Stimulated activated CD4-positive, alpha-beta T cell treated with anti-CD3 and anti-CD28 coated beads, Interleukin-4, amount 100 ng/mL, for 1 hour (primary cell): ENCODE data around the gene LPCAT3.

Source experiments
- DNase-seq: peaks from one replicate; pipeline ENCODE4 v3.0.0-alpha.2; 2020

Gene LPCAT3

DNA sequence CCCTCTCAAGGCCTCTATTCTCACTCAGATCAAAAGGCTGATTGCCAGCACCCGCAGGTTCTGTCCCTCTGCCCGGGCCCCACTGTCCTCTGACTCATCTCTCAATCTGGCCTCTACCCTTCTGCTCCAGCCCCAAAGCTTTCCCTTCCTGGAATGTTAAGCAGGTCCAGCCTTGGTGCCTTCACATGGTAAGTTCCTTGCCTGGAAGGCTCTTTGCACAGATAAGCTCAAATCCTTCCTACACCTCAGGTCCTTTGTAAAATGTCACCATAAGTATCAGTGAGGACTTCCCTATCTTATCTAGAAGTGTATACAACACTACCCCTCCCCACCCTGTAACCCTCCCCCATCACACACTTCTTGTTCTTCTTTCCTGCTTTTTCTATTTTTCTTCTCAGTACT, 22.2 kb downstream of the LPCAT3 start:
- DNase-seq: no peak

DNA sequence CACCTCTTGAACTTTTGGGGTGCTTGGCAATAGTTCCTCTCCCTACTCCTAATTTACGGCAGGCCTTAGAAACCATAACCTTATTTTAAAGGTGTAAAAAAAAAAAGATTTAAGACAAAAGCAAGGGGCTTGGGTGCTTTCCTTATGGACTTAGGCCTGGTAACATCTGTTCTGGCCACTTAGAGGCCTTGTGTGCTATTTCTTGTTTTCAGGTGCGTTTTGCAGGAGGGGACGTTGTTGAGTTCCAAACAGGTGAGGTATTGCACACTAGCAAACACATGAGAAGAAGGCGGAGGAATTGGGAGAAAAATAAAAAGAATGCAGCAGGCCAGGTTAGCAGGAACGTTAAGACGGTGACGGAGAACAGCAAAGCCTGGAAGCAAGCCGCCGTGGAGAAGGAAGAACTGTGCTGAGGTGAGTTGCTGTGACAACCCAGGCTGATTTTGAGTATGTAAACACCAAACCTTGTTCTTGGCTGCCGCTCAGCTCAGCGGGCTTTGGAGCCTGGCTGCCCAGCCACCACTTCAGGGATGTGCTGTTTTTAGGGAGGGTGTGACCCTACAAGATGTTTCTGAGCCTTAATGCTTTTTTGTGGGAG, 30.2 kb downstream of the LPCAT3 start:
- no peak for DNase-seq

DNA sequence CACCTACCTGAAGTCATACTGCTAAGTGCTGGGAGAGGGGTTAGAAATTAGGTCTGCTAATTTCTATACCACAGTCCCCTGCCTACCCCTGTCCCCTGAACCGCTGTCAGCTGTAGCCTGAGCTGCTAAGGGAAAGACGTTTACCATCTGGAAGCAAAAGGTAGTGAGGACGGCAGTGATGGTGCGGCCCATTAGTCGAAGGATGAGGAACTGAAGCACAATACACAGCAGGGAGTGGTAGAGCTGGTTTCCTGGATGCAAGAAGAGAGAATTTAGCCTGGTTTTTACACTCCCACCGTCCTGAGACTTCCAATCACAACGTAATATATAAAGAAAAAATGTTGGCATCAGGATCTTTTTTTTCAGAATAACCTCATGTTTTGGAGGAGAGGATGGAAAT, 35.7 kb downstream of the LPCAT3 start:
- DNase-seq: no peak

DNA sequence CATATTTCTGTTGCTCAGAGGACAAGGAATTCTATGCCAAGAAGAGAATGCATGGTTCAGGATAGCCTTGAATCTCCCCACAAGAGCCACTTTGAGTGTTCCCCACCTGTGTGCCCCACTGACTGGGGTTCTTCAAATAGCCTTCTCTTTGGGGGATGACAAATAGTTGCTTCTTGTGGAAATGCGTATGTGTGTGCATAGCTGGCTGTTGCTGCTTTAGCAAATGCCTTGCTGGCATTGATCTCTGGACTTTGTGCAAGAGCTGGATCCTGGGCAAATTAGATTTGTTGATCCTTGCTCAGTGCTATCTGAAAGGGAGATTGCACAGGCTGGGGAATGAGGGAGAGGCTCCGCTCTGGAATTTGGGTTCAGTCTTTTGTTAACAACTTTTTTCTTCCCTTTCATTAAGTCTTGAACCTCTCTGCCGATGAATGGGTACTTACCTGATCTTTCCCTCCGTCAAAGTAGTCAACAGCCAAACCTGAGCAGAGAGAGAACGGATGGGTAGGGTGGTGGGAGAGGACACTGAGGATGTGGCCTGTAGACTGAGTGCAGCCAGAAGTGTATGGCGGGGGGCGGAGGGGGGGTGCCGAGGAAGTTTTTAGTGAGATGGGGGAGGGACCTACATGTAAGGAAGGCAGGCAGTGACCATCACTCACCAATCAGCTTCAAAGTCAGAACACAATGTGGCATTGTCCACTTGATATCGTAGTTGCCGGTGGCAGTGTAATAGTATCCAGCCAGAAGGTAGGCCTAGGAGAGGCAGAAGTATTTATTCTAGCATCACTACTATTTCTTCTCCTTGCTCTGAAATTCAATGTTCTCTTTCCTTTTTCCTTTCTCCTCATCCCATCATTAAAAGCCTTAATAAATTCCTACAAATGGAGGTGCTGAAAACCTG, 36.9 kb downstream of the LPCAT3 start:
- no peak for DNase-seq

DNA sequence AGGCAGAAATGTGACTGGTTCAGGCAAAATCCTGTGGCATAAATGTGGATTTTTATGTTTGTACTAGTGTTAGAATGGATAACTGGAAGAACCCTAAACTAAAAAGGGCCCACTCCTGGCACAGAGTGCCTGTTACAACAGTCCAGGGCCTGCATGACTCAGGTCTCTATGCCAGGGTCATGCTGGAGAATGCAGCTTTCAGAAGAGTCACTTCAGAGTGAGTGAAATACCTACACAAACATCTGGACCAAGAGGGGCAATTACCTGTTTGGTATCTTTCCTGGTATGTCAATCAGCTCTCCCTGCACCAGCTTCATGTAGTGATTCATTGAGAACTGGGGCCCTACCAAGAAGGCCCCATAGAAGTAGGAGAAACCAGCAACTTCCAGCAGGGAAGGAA, 37.5 kb downstream of the LPCAT3 start:
- DNase-seq: no peak

DNA sequence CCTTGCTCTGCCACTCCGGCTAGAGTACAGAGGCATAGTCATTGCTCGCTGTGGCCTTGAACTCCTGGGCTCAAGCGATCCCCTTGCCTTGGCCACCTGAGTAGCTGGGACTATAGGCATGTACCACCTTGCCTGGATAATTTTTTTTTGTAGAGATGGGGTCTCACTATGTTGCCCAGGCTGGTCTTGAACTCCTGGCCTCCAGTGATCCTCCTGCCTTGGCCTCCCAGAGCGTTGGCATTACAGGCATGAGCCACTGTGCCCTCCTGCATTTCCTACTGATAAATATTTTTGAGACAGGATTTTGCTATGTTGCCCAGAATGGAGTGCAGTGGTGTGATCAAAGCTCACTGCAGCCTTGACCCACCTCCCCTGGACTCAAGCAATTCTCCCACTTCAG, 38.2 kb downstream of the LPCAT3 start:
- no peak for DNase-seq

DNA sequence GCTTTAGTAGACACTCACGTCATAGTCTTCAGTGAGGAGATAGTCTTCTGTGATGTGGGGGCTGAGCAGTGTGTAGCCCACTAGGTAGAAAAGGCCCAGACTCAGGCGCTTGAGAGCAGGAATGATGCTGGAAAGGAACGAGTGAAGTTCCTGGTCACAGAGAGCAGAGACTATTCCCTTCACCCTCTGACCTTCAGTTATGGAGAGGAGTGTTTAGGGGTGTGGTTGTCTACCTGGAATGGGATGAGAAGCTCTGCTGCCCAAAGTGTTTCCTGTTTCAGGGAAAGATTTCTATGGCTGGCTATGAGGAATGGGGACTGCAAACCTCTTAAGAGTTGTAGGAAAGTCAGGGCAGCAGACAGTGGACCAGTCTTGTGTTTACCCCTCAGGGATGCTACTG, 38.8 kb downstream of the LPCAT3 start:
- DNase-seq: no peak

DNA sequence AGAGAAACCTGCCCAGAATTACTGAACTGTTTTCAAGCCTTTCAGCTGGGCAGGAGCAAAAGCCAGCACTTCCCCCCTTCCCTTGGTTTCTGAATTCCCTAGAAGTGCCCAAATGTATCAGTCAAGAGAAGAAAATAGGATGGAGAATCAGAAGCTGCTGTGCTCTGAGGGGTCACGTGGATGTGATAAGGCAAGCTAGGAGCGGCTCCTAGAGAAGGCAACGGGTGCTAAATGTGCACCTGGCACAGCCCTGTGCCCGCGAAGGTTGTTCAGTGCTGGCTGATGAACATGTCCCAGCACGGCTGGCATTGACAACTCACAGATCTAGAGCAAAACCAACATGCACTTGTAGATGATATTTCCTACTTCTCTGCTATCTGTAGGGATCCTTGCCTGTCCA, 39.3 kb downstream of the LPCAT3 start:
- no peak for DNase-seq

DNA sequence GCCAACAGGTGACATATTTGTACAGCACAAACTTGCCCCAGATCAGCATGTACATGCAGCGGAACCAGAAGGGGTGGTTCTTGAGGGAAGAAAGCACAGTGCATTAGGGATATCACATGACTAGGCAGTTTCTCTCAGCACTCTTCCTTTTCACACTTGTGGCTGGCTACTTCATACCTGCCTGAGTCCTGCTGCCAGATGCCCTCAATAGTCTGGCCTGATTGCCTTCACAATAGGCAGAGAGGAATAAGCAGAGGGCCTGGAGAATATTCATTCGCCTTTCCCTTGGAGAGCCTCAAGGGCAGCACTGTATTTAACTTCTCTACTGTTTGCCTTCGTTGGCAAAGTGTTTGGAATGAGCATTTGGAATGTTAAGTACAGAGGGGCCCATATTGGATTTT, 39.7 kb downstream of the LPCAT3 start:
- no peak for DNase-seq

DNA sequence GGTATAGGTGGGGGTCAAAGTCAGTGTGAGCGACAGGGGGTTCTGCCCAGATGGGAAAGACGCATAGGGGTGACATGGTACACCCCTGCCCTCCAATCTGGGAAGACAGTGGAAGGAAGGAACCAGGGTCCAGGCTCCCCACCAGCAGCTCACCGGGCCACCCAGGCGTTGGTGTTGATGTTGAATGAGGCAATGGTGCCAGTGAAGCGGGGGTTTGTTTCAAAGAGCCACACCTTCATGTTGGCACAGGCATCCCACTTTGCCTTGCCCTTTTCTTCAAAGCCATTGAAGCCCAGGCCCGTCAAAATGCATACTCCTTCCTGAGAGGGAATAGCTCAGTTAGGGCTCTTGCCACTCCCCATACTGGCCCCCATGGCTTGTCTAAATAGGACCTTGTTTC, 40.1 kb downstream of the LPCAT3 start:
- DNase-seq: no peak

DNA sequence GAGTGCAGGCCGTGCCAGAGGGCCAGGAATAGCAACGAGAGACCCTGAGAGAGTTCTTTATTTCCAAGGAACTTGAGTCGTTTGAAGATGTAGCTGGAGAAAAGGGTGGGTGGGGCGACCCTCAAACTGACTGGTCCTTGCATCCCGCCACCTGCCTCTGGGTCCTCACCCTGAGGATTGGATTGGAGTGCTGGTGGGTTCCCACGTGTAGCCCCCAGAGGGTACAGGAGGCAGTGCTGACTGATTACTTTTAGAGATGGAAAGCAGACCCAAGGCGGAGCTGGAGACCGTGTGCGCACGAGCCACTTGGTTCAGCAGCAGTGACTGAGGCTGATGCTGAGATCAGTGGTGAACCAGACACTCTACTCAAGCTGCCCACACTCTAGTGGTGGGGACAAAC, 40.6 kb downstream of the LPCAT3 start:
- no peak for DNase-seq

DNA sequence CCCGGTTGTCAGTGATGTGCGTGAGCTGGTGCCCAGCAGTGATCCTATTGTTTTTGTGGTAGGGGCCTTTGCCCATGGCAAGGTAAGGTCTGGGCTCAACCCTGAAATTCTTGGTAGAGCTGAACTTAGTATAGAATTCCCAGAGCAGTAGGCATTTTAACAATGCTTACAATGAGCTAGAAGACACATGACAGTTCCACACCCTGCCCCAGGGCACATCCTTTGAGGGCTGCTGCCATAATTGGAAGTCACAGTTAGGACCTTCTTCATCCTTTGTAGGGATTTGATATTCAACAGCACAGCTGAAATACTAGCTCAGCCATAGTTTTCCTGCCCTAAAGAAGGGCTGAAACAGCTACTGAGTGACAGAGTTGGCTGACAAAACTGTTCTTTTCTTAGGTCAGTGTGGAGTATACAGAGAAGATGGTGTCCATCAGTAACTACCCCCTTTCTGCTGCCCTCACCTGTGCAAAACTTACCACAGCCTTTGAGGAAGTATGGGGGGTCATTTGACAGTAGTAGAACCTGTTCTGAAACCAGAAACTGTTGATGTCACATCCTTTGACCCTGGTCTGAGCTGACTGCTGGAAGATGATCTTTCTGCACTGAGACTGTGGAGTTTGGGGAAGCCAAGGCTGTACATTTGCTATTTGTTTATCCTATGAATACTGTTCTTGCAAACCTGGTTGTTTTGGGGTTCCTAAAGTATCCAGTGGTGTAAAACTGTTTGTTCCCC, 42.8 kb downstream of the LPCAT3 start:
- no peak for DNase-seq

DNA sequence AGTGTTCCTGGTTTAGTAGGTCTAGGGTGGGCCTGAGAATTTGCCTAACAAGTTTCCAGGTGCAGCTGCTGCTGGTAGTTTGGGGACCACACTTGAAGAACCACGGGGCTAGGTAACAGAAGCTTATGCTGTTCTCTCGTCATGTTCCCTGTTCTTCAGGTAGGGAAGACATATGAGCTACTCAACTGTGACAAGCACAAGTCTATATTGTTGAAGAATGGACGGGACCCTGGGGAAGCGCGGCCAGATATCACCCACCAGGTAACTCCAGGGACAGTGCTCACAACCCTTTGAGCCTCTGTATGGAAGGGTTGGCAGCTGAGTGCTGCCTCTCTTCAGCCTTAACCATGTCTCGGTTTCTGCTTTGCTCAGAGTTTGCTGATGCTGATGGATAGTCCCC, 44.1 kb downstream of the LPCAT3 start:
- no peak for DNase-seq

DNA sequence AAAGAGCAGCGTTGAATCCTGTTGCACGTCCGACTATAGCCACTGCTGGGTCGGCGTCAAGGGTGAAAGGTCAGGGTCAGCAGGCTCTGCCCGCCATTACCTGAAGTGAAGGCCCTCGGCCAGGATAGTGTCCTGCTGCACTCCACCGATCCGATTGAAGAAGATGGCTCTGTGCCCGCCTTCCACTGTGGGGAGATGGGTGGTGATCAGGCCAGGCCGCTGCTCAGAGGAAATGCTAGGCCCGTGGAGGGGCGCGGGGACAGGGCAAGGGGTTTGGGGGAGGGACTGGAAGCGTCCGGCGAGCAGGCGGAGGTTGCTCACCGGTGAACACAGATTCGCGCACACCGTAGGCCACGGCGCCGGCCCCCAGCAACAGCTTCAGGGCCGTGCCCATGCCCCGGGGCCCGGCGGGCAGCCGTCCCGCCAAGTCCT, 48.2 kb downstream of the LPCAT3 start:
- no peak for DNase-seq

DNA sequence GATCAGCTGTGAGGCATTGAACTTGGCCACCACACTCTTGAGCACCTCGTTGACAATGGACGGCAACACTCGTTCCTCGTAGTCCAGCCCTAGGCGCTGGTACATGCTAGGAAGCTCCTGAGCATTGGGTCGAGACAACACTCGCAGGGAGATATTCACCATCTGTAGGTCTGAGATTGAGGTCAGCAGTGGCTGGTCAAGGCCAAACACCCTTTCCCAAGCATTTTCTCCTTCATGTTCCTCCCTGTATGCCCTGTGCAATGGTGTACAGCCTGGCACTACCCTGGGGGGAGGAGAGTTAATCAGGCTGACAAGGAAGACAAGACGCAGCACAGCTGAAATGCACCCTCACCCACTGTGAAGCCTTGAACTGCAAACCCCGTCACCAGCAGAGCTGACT, 49.9 kb downstream of the LPCAT3 start:
- no peak for DNase-seq

DNA sequence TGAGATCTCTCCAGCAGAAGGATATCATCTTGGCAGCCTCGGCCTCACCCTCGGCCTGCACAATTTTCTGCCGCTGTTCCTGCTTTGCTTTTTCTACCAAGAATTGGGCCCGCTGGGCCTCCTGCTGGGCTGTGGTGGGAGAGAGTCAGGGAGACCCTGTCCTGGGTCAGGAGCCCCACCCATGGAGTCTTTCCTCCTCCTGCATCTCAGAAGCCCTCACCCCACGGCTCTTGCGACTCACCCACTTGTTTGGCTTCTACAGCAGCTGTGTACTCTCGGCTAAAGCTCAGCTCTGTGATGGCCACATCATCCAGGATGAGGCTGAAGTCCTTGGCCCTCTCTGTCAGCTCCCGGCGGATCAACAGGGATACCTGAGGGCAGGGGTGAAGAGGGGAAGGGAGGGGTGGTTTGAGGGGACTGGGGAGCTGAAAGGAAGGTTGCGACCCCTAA, 50.6 kb downstream of the LPCAT3 start:
- DNase-seq: no peak

DNA sequence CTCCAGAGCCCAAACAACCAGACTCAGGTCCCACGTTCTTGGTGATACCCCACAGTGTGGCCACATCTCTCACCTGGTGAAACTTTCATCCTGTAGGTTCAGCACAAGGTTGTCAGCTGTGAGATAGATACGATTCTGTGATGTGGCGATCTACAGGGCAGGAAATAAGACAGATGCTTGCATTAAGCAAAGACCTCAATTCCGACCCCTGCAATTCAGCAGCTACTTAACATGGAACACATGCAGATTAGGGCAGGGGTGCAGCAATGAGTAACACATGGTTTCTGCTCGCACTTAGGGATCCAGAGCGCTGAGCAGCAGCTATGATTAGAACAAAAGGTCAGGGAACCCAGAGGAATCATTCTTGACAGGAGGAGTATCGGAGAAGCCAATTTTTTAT, 51.9 kb downstream of the LPCAT3 start:
- DNase-seq: no peak

DNA sequence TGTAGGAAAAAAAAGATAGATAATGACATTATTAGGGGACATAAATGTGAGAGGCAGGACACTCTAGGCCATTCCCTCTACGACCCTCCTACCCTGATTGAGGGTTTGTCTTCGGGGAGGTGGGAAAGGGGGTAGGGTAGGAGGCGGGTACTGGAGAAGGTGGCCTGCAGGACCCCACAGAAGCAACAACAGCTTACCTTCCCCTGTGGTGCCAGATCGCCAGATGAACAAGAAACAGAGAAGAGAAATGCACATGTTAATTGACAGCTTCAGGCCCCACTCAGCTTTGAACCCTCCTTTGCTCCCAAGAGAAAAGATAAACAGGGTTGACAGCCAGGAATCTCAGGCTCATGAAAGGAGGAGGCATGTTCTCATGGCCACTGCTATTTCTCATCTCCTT, 52.6 kb downstream of the LPCAT3 start:
- no peak for DNase-seq

DNA sequence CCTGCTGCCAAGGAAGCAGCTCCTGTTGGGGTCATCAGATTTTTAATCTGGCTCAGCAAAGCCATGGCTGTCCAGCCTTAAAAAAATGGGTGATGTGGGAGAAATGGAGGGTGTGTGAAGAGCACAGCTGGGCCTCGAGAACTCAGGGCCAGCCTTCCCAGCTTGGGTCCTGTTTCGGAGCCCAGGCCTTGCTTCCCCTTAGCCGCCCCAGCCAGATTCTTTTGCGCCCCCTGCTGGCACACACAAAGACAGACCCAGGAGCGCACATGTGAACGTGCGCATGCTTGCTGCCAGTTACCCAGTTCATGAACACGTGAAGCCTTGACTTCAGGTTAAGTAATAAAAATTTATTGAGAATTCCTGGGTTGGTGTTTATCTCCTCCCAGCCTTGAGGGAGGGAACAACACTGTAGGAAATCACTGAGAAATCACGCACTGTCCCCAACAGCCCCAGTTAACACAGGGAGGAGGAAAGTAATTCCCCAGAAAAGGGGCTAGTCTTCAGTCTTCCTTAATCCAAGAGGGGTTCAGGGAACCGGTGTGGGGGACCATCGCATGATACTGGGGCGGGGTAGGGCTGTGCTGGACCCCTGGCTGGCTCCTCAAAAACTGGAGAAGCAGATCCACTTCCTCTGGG, 53.1 kb downstream of the LPCAT3 start:
- peak; percentile 87 for DNase-seq

DNA sequence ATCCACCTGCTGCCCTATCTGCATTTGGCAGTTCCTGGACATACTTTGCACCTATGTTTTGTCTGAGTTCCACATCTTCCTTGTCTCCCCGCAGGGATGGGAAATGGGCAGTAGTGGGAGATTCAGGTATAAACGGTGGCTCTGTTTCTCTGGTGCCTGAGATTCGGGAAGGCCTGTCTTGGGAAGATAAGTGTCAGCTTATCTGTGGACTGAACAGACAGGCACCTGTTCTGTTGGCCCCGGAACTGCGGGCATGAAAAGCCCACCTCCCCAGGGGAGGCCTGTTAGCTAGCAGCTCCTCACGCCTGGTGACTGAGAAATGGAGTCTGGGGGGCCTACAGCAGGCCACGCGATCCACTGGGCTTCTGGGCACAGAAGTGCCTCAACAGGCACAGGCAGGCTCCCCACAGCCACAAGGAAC, 53.7 kb downstream of the LPCAT3 start:
- DNase-seq: no peak

DNA sequence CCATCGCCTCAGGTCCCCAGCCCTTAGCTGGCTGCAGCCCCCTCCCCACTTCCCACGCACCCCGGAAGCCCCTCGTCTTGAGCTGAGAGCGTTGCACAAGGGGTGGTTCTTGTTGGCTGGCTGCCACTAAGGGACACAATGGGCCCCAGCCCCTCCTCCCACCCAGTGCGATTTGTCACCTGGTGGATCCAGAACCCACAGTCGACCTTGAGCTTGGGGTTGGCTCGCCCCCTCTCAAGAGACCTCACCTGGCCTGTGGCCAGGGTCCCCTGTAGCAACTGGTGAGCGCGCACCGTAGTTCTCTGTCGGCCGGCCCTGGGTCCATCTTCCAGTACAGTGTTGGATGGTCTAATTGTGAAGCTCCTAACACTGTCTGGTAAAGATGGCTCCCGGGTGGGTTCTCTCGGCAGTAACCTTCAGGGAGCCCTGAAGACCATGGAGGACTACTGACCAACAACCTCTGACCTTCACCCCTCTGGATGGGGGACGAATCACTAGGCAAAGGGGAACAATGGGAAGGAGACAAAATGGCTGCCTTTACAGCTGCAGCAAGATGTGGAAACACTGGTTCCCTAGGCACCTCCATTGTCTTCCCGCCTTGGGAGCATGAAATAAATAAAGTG, 54.4 kb downstream of the LPCAT3 start:
- no peak for DNase-seq

DNA sequence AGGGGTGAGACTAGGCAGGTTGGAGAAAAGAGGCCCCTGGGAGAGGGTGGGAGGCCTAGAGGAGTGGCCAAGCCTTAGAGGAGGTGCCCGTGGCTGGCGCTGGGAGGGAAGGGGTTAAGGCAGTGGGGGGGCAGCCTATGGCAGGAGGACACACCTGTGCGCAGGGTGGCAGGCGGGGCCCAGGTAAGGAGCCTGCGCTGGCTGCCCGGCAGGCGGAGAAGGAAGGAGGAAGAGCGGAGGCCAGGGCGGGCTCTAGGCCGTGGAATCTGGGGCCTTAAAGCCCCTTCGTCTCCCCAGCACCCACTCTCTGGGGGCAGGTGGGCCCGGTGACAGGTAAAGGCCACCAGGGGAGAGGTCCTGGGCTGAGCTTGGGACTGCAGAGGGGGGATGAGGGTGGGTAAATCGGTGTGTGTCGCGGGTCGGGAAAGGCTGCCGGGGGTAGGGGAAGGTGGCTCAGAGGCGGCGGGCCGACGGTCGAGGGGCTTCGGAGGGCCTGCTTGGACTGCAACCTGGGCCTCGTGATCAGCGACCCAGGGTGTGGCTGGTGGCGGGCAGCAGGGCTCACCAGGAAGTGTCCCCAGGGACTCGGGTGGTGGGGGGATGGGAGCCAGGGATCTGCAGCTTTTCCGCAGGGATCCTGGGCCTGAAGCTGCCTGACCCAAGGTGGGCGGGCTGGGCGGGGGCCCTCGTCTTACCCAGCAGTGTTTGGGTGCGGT, 55.1 kb downstream of the LPCAT3 start:
- DNase-seq: no peak
